LHCN-M2 (cell line): ENCODE measurements around the gene PPP2R5A. TPM values are rescaled to one million over a fixed set of nuclear protein-coding genes. Genes with fewer than 3 reads are reported as not detected.
A peak's percentile ranks its signal among the peaks of the same experiment; 100 is the strongest.
"Not testable (repeated sequence)": the region's sequence is repeated elsewhere in the genome, so short reads cannot be mapped to it uniquely, and the experiment has no call there.

ENCODE experiments used
- DNase-seq: peaks from one replicate; pipeline ENCODE4 v3.0.0-alpha.2; 2012; ENCODE audit warnings: low read depth
- total RNA-seq: library from RNA; depleted of rRNA; stranded (reverse); fragments of >200 nt; gene quantifications from 2 replicates; pipeline ENCODE4 v1.2.3, GENCODE V29; 2014

The PPP2R5A gene
- total RNA-seq, 1 experiment from 2014 or later: 11.5 TPM

DNA sequence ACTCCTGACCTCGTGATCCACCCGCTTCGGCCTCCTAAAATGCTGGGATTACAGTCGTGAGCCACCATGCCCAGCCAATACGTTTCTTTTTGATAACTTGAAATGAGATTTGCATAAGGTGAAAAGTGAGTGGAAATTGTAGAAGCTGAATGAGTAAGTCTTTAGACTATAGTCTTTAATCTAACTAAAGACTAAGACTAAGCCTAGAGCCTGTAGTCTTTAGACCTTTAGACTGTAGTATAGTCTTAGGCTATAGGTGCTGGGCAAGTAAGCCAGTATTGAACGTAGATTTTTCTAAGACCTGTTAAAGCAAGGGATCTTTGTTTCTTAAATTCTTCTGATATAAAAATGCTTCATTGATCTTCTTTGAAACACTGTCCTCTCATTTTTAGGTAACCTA lies 12.1 kb downstream of the PPP2R5A start:
- DNase-seq: no peak

GRCh38 chr1:212301580-212301979 lies 16.4 kb downstream of the PPP2R5A start:
- DNase-seq: no peak

- no peak for DNase-seq
Observed at GRCh38 chr1:212302745-212303383, 17.7 kb downstream of the PPP2R5A start.

GRCh38 chr1:212305342-212305741 lies 20.1 kb downstream of the PPP2R5A start:
- DNase-seq: no peak

DNA sequence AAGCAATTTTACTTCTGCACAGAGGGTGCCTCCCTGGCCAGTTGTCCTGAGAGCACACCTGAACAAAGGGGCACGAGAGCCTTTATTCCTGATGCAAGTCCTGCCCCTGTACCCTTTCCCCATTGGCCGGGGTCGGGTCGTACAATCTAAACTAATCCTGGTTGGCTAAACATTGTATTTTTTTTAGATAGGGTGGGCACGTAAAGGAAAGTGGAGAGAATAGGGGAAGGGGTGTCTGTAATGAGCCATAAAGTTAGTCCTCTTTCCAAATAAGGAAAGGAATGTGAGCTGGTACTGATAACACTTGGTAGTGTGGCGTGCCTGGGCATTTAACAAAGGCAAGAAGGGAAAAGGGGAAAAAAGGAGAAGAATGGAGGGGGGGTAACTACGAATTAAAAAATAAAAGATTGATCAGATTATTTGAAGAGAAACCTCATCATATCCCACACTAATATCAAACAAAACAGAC lies 20.8 kb downstream of the PPP2R5A start:
- DNase-seq: not testable (repeated sequence)

DNA sequence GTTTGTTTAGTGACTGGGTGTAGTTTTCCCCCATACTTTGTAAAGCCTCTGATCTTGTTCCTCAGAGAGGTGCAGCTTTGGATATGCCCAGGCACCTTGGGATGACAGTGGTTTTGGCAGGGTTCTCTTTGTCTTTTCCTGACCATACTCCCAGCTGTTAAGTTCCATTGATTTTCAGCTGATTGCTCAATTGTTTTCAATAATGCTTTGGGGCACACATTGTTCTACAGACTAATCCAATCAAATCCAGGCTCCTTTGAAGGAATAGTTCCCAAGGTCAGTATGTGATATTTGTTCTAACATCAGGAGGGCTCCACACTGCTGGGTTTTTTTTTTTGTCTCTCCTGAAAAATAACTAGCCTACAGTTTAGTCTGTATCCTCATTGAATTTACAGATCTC lies 24.8 kb downstream of the PPP2R5A start:
- peak; percentile 34 for DNase-seq

DNA sequence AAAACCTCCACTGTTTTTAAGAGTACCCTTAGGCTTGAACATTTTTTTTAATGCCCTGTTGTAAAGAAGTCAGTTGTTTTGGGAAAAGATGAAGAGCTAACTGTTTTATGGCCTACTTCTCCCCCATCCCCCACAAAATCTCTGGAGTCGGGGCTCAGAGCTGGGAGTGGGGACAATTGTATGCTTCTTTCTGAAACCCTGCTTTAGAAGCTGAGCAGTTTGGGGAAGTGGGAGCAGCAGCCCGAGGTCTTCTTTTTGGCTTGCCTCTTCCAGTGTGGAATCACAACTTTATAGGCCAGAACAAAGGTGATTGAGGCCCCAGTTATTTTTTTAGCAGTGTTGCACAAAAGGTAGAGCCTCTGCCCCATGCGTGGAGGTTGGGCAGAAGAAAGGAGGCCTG lies 25.2 kb downstream of the PPP2R5A start:
- DNase-seq: no peak

DNA sequence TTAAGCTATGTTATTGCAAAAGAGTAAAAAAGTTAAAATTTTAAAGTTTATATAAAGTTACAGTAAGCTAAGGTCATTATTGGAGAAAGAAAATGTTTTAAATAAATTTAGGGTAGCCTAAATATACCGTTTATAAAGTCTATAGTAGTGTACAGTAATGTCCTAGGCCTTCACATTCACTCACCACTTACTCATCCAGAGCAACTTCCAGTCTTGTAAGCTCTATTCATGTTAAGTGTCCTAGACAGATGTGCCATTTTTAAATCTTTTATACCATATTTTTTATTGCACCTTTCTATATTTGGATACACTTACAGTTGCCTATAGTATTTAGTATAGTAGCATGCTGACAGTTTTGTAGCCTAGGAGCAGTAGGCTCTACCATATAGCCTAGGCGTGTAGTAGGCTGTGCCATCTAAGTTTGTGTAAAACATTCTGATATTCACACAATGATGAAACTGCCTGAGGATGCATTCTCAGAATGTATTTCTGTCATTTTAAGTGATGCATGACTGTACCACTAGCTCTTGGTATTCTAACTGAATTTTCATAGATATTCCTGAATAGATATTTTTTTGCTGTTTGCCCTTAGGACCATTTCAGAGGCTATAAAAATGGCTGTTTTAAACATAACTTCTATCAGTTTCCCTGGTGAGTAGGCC lies 26.8 kb downstream of the PPP2R5A start:
- DNase-seq: peak; percentile 41

- DNase-seq: peak; percentile 53
Observed at GRCh38 chr1:212313616-212314015, 28.4 kb downstream of the PPP2R5A start.

GRCh38 chr1:212315184-212315583 lies 30.0 kb downstream of the PPP2R5A start:
- no peak for DNase-seq

DNA sequence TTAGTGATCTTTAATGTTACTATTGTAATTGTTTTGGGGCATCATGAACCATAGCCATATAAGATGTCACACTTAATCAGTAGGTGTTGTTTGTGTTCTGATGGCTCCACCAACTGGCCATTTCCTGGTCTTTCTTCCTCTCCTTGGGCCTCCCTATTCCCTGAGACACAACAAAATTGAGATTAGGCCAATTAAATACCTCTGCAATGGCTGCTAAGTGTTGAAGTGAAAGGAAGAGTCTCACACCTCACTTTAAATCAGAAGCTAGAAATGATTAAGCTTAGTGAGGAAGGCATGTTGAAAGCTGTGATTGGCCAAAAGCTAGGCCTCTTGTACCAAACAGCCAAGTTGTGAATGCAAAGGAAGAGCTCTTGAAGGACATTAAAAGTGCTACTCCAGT lies 30.7 kb downstream of the PPP2R5A start:
- DNase-seq: peak; percentile 44

DNA sequence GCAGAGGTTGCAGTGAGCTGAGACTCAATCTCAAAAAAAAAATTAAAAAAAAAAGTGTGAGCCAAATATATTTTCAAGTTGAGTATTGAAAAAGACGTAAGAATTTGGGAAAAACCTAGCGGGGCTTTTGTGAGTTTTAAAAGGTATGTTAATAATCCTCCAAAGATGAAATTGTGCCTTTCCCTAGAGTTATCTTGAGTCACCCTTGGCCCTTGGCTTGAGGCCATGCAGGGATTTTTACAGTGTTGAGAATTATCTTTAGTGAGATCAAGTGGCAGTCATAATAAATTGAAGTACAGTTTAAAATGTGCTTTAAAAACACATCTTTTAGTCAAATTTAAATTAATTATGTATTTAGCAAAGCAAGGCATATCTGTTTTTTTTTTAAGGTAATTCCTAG lies 32.7 kb downstream of the PPP2R5A start:
- peak; percentile 5 for DNase-seq

- DNase-seq: not testable (repeated sequence)
Observed at GRCh38 chr1:212321031-212321430, 35.8 kb downstream of the PPP2R5A start.

DNA sequence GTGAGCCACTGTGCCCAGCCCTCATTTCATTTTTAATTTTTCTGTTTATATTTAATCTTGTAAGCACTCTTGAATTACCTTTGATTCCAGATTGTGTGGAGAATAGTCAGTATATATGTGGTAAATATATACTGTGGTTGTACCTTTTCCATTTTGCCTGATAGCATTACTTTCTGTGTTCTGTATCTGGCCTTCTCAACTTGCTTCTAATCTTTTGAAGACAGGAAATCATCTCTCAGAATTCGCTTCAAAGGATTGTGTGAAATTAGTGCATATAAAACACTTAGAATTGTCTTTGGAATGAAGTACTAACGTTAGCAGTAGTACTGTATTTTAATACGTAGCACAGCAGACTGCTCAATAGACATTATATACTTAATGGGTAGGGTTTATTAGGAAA lies 37.9 kb downstream of the PPP2R5A start:
- no peak for DNase-seq

DNA sequence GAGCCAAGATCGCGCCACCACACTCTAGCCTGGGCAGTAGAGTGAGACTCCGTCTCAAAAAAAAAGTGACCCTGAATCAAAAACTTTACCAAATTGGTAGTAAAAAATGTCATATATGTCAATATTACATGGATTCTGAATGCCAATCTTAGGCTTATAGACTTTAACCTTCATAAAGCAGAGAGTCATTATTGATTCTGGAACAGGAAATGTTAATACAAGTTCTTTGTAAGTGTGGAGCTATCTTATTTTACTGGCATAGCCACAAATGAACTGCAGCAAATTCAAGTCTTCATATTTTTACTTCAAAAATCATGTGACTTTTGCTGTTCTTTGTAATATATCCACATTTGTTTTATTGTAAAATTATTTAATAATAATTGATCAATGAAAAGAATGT lies 41.3 kb downstream of the PPP2R5A start:
- no peak for DNase-seq

GRCh38 chr1:212328248-212328647 lies 43.0 kb downstream of the PPP2R5A start:
- peak; percentile 10 for DNase-seq

GRCh38 chr1:212329105-212329504 lies 43.9 kb downstream of the PPP2R5A start:
- no peak for DNase-seq

GRCh38 chr1:212341090-212341489 lies 55.9 kb downstream of the PPP2R5A start:
- DNase-seq: no peak

GRCh38 chr1:212344905-212345304 lies 59.7 kb downstream of the PPP2R5A start:
- DNase-seq: no peak

DNA sequence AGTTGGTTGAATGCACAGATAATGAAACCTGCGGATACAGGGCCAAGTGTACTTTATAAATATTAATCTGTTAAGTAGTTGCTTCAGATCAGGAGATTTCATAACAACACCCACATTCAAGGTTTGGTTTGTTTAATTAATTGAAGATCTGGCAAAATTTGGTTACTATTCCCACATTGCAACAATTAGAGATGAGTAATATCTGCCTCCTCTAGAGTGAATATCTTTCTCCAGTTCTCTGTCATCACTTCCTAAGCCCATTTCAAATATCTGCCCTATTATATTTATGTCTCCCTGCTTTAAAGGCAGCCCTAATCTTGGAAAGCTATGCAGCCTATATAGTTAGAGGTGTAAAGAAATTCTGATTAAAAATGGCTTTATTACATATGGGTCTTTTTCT lies 61.4 kb downstream of the PPP2R5A start:
- no peak for DNase-seq

- no peak for DNase-seq
Observed at GRCh38 chr1:212351588-212352362, 66.6 kb downstream of the PPP2R5A start.

DNA sequence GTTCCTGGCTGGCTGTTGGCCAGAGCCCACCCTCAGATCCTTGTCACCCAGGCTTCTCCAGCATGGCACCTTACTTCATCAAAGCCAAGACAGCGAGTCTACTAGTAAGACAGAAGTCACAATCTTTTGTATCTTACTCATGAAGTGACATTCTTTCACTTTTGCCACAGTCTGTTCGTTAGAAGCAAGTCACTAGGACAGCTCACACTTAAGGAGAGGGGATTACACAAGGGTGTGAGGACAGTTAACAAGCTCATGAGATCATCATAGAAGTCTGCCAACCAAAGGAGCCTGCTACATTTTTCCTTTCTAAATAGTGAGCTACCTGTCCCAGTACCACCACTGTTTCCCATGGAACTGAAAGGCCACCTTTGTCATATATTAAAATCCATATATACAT lies 68.0 kb downstream of the PPP2R5A start:
- DNase-seq: no peak

GRCh38 chr1:212354464-212354863 lies 69.3 kb downstream of the PPP2R5A start:
- DNase-seq: no peak
